Gastroesophageal sphincter (tissue), 4 donors: ENCODE measurements around the gene C3orf52. TPM values are rescaled to one million over a fixed set of nuclear protein-coding genes. Genes with fewer than 3 reads are reported as not detected.

Experiments used
- ATAC-seq: fragments of 150-250 bp; one replicate; pipeline ENCODE4 v1.9.1; 2016; ENCODE audit warnings: mild to moderate bottlenecking, moderate library complexity
- H3K27ac ChIP-seq, 4 donors: fragments of 200-600 bp; sonication (generic) in 3 of 4; 1 replicate in 3 of 4; 2 replicates in 1 of 4; pipeline ENCODE4 v1.5.1; 2016 to 2019
- H3K27me3 ChIP-seq: fragments of 200-600 bp; sonication (generic); one replicate; pipeline ENCODE4 v1.5.1; 2019
- H3K36me3 ChIP-seq, 2 donors: fragments of 200-600 bp; sonication (generic); one replicate each; pipeline ENCODE4 v1.5.1; 2019; ENCODE audit warnings: control low read depth in 1 of 2
- H3K4me1 ChIP-seq, 3 donors: fragments of 200-600 bp; sonication (generic); 1 replicate in 2 of 3; 2 replicates in 1 of 3; pipeline ENCODE4 v1.5.1; 2016 to 2019; ENCODE audit warnings: control low read depth in 2 of 3
- H3K4me3 ChIP-seq, 2 donors: fragments of 200-600 bp; sonication (generic); one replicate each; pipeline ENCODE4 v1.5.1; 2019; ENCODE audit warnings: mild to moderate bottlenecking in 1 of 2, moderate library complexity in 1 of 2
- H3K9me3 ChIP-seq, 3 donors: fragments of 200-600 bp; sonication (generic); one replicate each; pipeline ENCODE4 v1.5.1; 2017 to 2019; ENCODE audit warnings: control low read depth in 2 of 3
- EP300 ChIP-seq: sonication (generic); formaldehyde crosslinking; IDR thresholded peaks from one replicate; pipeline ENCODE4 v1.6.1; 2017; ENCODE audit warnings: antibody characterized with exemption, mild to moderate bottlenecking
- POLR2A ChIP-seq, 2 donors: fragments of 450-650 bp; IDR thresholded peaks; one replicate each; pipeline ENCODE4 v1.6.1; 2017; ENCODE audit warnings: antibody characterized with exemption in 2 of 2, mild to moderate bottlenecking in 2 of 2, moderate library complexity in 1 of 2
- POLR2AphosphoS5 ChIP-seq: sonication (generic); formaldehyde crosslinking; IDR thresholded peaks from one replicate; pipeline ENCODE4 v1.6.1; 2017; ENCODE audit warnings: antibody characterized with exemption
- WGBS, 2 donors: methylation state at CpG; one replicate each; pipeline ENCODE4 v1.1.5; 2018; ENCODE audit warnings: low coverage in 1 of 2; 5-methylcytosine and 5-hydroxymethylcytosine counted together
- total RNA-seq, 4 donors: library from RNA; depleted of rRNA; stranded (reverse); fragments of >200 nt; gene quantifications; one replicate each; pipeline ENCODE4 v1.1.0, GENCODE V29; 2016
- TF ChIP-seq, protein P1 (sequence below), 4 experiments: fragments of 200-600 bp in 2 of 4; fragments of 450-650 bp in 2 of 4; sonication (generic) in 1 of 4; IDR thresholded peaks; one replicate each; pipeline ENCODE4 v1.5.1; 2017 to 2019; ENCODE audit warnings: antibody characterized with exemption in 4 of 4, mild to moderate bottlenecking in 2 of 4, moderate library complexity in 2 of 4

C3orf52 gene
- total RNA-seq, 4 donors from 2014 or later = 1.6 to 3.4 (median 1.9) TPM

DNA sequence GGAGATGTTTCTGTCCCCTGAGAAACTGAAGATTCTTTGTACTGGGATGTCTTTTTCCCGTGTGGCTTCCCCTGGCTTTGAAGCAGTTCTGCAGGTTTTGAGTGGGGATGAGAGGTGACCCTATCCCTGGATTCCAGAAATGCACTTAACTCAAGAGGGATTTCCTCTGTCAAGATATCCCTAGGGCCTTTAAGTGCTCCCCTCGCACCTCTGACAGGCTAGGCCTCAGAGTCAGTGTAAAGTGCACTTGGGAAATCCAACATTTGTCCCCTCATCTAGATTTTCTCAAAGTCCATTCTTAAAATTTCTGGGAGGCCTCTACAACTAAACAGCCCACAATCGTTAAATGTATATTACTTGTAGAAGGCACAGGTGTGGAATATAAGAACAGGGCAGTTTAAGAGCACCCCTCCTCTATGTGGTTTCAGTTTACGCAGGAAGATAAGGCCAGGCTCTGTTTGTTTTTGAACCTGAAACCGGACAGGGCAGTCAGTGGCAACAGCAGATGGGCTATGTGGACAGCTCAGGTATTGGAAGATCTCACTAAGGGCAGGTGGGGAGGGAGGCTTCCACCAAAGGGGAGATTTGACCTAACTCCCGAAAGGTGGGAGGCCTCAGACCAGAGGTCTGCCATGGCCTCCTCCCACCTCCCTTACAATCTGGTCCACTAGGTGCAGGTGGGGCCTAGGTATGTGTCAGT lies 4.8 kb downstream of the C3orf52 start:
- ATAC-seq = no peak
- H3K36me3 ChIP-seq = no peaks in the 10 kb centered on the region
- TF ChIP-seq EP300 = no peak
- TF ChIP-seq, protein P1, sequence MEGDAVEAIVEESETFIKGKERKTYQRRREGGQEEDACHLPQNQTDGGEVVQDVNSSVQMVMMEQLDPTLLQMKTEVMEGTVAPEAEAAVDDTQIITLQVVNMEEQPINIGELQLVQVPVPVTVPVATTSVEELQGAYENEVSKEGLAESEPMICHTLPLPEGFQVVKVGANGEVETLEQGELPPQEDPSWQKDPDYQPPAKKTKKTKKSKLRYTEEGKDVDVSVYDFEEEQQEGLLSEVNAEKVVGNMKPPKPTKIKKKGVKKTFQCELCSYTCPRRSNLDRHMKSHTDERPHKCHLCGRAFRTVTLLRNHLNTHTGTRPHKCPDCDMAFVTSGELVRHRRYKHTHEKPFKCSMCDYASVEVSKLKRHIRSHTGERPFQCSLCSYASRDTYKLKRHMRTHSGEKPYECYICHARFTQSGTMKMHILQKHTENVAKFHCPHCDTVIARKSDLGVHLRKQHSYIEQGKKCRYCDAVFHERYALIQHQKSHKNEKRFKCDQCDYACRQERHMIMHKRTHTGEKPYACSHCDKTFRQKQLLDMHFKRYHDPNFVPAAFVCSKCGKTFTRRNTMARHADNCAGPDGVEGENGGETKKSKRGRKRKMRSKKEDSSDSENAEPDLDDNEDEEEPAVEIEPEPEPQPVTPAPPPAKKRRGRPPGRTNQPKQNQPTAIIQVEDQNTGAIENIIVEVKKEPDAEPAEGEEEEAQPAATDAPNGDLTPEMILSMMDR (IDR thresholded peaks at IDR 0.05) = no peak
- no peak for TF ChIP-seq POLR2A (IDR thresholded peaks at IDR 0.05)
- no peak for TF ChIP-seq POLR2AphosphoS5
- peaks cover 0 to 11% (median 6%) of the 10 kb centered on the region in 3 donors for H3K4me1 ChIP-seq
- no peak overlapping the region for H3K27ac ChIP-seq
- no peaks in the 10 kb centered on the region for H3K27me3 ChIP-seq
- H3K4me3 ChIP-seq = no peak overlapping the region
- no peaks in the 10 kb centered on the region for H3K9me3 ChIP-seq
- 78 to 80% methylated on average over 3 of the region's 6 CpGs for WGBS, 2 donors

DNA sequence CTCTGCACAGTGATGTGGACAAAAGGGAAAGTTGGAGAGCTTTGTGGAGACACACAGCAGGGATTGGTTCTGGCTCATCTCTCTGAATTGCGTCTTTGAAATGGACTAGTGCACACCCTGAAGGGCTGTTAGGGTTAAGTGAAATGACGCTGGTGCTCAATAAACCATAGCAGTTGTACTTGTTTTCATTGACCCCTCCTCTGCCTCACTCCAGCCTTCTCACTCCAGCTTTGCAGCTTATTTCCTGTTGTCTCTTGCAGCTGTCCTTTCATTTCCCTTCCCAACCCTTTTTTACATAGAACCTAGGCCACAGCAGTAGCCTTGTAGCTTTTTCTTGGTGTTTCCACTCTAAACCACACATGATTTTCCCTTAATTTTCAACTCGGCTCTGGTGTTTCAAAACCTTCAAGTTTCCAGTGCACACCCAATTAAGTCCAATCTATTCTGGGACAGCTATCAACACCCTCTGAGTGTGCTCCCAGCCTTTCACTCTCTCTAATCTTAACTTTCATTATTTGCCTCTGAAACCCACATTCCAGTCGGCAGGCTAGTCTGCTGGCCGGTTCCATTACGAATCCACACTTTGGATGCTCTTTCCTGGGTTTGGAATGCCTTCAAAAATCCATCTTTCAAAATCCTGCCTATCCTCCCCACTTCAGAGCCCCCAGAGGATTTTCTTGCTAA lies 6.4 kb downstream of the C3orf52 start:
- WGBS, 2 donors = 32 to 53% methylated on average over 6 of the region's 6 CpGs
- Histone ChIP-seq H3K4me3 (no peak overlapping the region), H3K27ac (no peak overlapping the region), H3K27me3 (no peaks in the 10 kb centered on the region), H3K9me3 (no peaks in the 10 kb centered on the region), H3K4me1 (no peaks in the 10 kb centered on the region), H3K36me3 (no peaks in the 10 kb centered on the region)
- TF ChIP-seq EP300 = no peak
- TF ChIP-seq, protein P1 (IDR thresholded peaks at IDR 0.05) = no peak
- peak; percentile 35 for ATAC-seq

DNA sequence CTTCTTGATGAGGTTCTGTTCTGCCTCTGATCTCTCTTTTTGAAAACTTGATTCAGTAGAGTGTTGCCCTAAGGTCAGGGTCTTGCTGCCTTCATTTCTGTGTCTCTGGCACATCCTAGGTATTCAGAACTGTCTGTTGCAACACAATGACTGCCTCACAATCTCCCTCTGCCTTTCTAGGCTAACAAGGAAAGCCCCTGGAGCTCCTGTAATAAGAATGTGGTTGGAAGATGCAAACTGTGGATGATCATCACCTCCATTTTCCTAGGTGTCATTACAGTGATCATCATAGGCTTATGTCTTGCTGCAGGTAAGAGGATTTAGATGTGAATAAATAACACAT lies 7.0 kb downstream of the C3orf52 start:
- peak; percentile 7 for ATAC-seq
- Histone ChIP-seq H3K9me3 (no peaks in the 10 kb centered on the region), H3K27ac (no peak overlapping the region), H3K4me1 (no peaks in the 10 kb centered on the region), H3K27me3 (no peaks in the 10 kb centered on the region), H3K36me3 (no peaks in the 10 kb centered on the region), H3K4me3 (no peak overlapping the region)
- TF ChIP-seq POLR2A (IDR thresholded peaks at IDR 0.05) = no peak
- TF ChIP-seq, protein P1 (IDR thresholded peaks at IDR 0.05) = no peak
- no peak for TF ChIP-seq EP300
- TF ChIP-seq POLR2AphosphoS5 = no peak

DNA sequence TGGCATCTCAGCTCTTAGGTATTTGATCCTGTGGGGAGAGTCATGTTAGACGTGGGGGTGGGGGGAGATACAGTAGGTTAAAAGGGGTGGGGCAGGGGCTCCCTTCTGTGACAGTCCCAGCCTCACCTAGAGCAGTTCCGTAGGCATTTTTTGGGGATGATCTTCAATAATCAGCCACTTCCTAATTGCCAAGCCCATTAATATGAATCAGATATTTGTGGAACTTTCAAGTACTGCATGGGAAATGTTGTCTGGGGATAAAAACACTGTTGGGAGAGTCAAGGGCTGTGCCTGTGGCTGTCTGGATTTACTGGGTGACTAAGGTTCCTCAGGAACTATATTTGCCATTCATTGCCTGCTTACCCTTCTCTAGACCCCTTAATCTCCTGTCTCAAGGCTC lies 9.5 kb downstream of the C3orf52 start:
- Histone ChIP-seq H3K36me3 (no peaks in the 10 kb centered on the region), H3K27me3 (no peaks in the 10 kb centered on the region), H3K9me3 (no peaks in the 10 kb centered on the region), H3K4me1 (no peaks in the 10 kb centered on the region), H3K4me3 (no peak overlapping the region), H3K27ac (no peak overlapping the region)
- no peak for ATAC-seq
- TF ChIP-seq POLR2AphosphoS5 = no peak
- TF ChIP-seq, protein P1 (IDR thresholded peaks at IDR 0.05) = no peak
- no peak for TF ChIP-seq POLR2A (IDR thresholded peaks at IDR 0.05)
- no peak for TF ChIP-seq EP300
- 33 to 37% methylated on average over 1 to 2 of the region's 2 CpGs for WGBS, 2 donors

DNA sequence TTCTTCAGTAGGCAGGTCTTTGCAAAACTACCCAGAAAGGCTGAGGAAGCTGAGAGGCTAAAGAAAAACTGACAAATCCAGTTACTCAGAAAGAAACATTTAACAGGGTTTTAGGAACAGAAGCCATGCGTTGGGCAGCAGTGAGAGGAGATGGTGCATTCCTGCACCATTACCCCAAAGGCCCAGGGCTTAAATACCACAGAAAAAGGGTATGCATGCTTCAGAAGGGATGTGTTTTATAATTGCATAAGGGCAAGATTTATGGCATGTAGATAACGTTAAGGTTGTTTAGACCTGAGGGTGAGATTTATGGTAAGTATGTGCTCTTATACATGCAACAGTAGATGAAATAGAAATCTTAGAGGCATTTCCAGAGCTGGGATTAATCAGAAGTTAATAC lies 10.0 kb downstream of the C3orf52 start:
- no peaks in the 10 kb centered on the region for H3K4me1 ChIP-seq

More for the DNA sequence above, 10.0 kb downstream of the C3orf52 start:
- no peak overlapping the region for H3K4me3 ChIP-seq
- H3K27ac ChIP-seq = no peak overlapping the region
- no peaks in the 10 kb centered on the region for H3K27me3 ChIP-seq
- no peaks in the 10 kb centered on the region for H3K9me3 ChIP-seq
- WGBS, 2 donors = 44 to 54% methylated on average over 2 of the region's 2 CpGs
- H3K36me3 ChIP-seq = no peaks in the 10 kb centered on the region
- TF ChIP-seq POLR2AphosphoS5 = no peak
- TF ChIP-seq, protein P1 (IDR thresholded peaks at IDR 0.05) = no peak
- ATAC-seq = no peak
